ENCODE data around the gene PDE4D. TPM values are rescaled to one million over a fixed set of nuclear protein-coding genes. Genes with fewer than 3 reads are reported as not detected.

Gene PDE4D
- total RNA-seq, 1 experiment from 2014 or later, result 3.3 TPM

GRCh38 chr5:59554501-59554900 is 339.0 kb downstream of the PDE4D start (continued):
- TF ChIP-seq, protein P1, sequence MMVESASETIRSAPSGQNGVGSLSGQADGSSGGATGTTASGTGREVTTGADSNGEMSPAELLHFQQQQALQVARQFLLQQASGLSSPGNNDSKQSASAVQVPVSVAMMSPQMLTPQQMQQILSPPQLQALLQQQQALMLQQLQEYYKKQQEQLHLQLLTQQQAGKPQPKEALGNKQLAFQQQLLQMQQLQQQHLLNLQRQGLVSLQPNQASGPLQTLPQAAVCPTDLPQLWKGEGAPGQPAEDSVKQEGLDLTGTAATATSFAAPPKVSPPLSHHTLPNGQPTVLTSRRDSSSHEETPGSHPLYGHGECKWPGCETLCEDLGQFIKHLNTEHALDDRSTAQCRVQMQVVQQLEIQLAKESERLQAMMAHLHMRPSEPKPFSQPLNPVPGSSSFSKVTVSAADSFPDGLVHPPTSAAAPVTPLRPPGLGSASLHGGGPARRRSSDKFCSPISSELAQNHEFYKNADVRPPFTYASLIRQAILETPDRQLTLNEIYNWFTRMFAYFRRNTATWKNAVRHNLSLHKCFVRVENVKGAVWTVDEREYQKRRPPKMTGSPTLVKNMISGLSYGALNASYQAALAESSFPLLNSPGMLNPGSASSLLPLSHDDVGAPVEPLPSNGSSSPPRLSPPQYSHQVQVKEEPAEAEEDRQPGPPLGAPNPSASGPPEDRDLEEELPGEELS (CRISPR knock-in tag; IDR thresholded peaks at IDR 0.05), result no peak
- no peak for TF ChIP-seq ZNF396 (CRISPR knock-in tag; IDR thresholded peaks at IDR 0.05; ENCODE audit: borderline replicate concordance)
- TF ChIP-seq IRF2 (CRISPR knock-in tag; IDR thresholded peaks at IDR 0.05; ENCODE audit: borderline replicate concordance, low read depth), result no peak
- no peak for TF ChIP-seq SP1 (CRISPR knock-in tag; conservative IDR thresholded peaks at IDR 0.05)
- TF ChIP-seq HMGXB4 (CRISPR knock-in tag; IDR thresholded peaks at IDR 0.05), result no peak
- TF ChIP-seq, protein P2, sequence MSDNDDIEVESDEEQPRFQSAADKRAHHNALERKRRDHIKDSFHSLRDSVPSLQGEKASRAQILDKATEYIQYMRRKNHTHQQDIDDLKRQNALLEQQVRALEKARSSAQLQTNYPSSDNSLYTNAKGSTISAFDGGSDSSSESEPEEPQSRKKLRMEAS (CRISPR knock-in tag; IDR thresholded peaks at IDR 0.05), result no peak

DNA sequence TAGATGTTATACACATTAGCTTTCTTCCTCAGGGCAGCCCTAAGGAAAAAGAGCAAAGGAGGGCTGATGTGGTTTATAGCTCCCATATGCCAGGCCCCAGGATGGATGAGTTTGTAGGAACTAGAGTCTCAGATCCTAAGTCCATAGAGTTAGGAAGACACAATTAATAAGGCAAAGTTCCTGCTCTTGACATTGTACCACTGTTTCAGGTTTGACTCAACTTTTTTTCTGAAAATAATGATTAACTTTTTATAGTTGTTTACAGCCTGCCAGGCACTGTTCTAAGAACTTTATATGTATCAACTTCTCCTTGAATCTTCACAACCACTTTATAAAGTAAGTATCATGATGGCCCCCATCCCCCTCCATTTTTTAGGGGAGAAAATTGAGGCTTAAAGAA is 339.5 kb downstream of the PDE4D start:
- POLR2A ChIA-PET, result no interaction called here
- peaks cover 21% of the 10 kb centered on the region for H3K4me1 Mint-ChIP-seq
- DNase-seq (ENCODE audit: low spot score) (no peak), ATAC-seq (no peak)
- H3K27ac Mint-ChIP-seq, result no peak overlapping the region
- H3K27me3 Mint-ChIP-seq (ENCODE audit: low read depth), result no peaks in the 10 kb centered on the region
- TF ChIP-seq ZNF396 (CRISPR knock-in tag; IDR thresholded peaks at IDR 0.05; ENCODE audit: borderline replicate concordance) (no peak), TEAD1 (CRISPR knock-in tag; IDR thresholded peaks at IDR 0.05) (no peak), ZNF121 (CRISPR knock-in tag; IDR thresholded peaks at IDR 0.05) (no peak), OVOL2 (CRISPR knock-in tag; IDR thresholded peaks at IDR 0.05; ENCODE audit: borderline replicate concordance) (no peak), PRRX2 (CRISPR knock-in tag; IDR thresholded peaks at IDR 0.05) (no peak), ETV6 (CRISPR knock-in tag; IDR thresholded peaks at IDR 0.05) (no peak), CREB1 (CRISPR knock-in tag; IDR thresholded peaks at IDR 0.05) (no peak), EMX1 (CRISPR knock-in tag; IDR thresholded peaks at IDR 0.05) (no peak), ZNF232 (CRISPR knock-in tag; IDR thresholded peaks at IDR 0.05) (no peak)
- TF ChIP-seq, protein P3, sequence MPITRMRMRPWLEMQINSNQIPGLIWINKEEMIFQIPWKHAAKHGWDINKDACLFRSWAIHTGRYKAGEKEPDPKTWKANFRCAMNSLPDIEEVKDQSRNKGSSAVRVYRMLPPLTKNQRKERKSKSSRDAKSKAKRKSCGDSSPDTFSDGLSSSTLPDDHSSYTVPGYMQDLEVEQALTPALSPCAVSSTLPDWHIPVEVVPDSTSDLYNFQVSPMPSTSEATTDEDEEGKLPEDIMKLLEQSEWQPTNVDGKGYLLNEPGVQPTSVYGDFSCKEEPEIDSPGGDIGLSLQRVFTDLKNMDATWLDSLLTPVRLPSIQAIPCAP (CRISPR knock-in tag; IDR thresholded peaks at IDR 0.05), result no peak
- CTCF ChIA-PET, result interaction anchor here (1.3 kb wide), 1 partner anchor 120 kb away, joined by 3 read pairs; no protein-coding TSS in a partner anchor
- no peaks in the 10 kb centered on the region for H3K36me3 Mint-ChIP-seq
- no peak overlapping the region for H3K4me3 Mint-ChIP-seq
- H3K9me3 Mint-ChIP-seq, result no peaks in the 10 kb centered on the region

DNA sequence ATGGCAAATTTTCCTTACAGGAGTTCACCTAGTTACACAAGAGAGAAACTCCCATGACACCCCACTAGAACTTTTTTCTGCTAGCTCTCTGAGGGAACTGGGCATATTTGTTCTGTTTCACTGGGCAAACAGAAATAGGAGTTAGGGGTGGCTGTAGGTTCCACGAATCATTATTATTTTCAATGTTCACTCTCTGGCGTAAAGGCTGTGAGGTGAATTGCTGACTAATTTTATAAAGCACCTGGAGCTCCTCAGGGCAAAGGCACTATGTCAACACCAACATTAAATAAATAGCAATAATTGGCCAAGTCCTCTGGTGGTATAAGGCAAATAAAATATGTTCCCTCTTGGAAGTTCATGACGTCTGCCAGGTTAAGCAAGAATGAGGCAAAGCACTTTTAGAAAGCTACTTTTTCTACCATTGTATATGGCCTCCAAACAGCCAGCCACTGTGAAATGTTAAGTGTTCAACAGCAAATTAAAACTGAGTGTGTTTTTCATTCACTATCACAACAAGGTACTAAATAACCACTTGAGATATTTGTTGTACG is 344.6 kb downstream of the PDE4D start:
- CTCF ChIA-PET, result no interaction called here
- Mint-ChIP-seq H3K36me3 (no peaks in the 10 kb centered on the region), H3K4me3 (no peak overlapping the region), H3K9me3 (no peaks in the 10 kb centered on the region), H3K27me3 (ENCODE audit: low read depth) (no peaks in the 10 kb centered on the region), H3K4me1 (peaks cover 10% of the 10 kb centered on the region), H3K27ac (no peak overlapping the region)
- POLR2A ChIA-PET, result no interaction called here
- no peak for TF ChIP-seq KAT7 (CRISPR knock-in tag; IDR thresholded peaks at IDR 0.05; ENCODE audit: borderline replicate concordance)
- TF ChIP-seq NR2C2 (CRISPR knock-in tag; IDR thresholded peaks at IDR 0.05), result no peak
- no peak for TF ChIP-seq ZNF219 (CRISPR knock-in tag; IDR thresholded peaks at IDR 0.05; ENCODE audit: borderline replicate concordance)
- TF ChIP-seq, protein P4, sequence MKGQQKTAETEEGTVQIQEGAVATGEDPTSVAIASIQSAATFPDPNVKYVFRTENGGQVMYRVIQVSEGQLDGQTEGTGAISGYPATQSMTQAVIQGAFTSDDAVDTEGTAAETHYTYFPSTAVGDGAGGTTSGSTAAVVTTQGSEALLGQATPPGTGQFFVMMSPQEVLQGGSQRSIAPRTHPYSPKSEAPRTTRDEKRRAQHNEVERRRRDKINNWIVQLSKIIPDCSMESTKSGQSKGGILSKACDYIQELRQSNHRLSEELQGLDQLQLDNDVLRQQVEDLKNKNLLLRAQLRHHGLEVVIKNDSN (CRISPR knock-in tag; IDR thresholded peaks at IDR 0.05), result no peak
- no peak for TF ChIP-seq HMGA2 (CRISPR knock-in tag; IDR thresholded peaks at IDR 0.05)
- TF ChIP-seq MLX (CRISPR knock-in tag; IDR thresholded peaks at IDR 0.05), result no peak
- TF ChIP-seq, protein P5, sequence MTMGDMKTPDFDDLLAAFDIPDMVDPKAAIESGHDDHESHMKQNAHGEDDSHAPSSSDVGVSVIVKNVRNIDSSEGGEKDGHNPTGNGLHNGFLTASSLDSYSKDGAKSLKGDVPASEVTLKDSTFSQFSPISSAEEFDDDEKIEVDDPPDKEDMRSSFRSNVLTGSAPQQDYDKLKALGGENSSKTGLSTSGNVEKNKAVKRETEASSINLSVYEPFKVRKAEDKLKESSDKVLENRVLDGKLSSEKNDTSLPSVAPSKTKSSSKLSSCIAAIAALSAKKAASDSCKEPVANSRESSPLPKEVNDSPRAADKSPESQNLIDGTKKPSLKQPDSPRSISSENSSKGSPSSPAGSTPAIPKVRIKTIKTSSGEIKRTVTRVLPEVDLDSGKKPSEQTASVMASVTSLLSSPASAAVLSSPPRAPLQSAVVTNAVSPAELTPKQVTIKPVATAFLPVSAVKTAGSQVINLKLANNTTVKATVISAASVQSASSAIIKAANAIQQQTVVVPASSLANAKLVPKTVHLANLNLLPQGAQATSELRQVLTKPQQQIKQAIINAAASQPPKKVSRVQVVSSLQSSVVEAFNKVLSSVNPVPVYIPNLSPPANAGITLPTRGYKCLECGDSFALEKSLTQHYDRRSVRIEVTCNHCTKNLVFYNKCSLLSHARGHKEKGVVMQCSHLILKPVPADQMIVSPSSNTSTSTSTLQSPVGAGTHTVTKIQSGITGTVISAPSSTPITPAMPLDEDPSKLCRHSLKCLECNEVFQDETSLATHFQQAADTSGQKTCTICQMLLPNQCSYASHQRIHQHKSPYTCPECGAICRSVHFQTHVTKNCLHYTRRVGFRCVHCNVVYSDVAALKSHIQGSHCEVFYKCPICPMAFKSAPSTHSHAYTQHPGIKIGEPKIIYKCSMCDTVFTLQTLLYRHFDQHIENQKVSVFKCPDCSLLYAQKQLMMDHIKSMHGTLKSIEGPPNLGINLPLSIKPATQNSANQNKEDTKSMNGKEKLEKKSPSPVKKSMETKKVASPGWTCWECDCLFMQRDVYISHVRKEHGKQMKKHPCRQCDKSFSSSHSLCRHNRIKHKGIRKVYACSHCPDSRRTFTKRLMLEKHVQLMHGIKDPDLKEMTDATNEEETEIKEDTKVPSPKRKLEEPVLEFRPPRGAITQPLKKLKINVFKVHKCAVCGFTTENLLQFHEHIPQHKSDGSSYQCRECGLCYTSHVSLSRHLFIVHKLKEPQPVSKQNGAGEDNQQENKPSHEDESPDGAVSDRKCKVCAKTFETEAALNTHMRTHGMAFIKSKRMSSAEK (CRISPR knock-in tag; IDR thresholded peaks at IDR 0.05; ENCODE audit: borderline replicate concordance), result no peak
- TF ChIP-seq, protein P6, sequence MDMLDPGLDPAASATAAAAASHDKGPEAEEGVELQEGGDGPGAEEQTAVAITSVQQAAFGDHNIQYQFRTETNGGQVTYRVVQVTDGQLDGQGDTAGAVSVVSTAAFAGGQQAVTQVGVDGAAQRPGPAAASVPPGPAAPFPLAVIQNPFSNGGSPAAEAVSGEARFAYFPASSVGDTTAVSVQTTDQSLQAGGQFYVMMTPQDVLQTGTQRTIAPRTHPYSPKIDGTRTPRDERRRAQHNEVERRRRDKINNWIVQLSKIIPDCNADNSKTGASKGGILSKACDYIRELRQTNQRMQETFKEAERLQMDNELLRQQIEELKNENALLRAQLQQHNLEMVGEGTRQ (CRISPR knock-in tag; IDR thresholded peaks at IDR 0.05), result no peak
- ATAC-seq, result no peak
- no peak for DNase-seq (ENCODE audit: low spot score)
